DMS153 treated with DMSO at 0.1 percent for 48 hours (cell line): ENCODE results near the gene EPAS1.

Source experiments
- DNase-seq: peaks from one replicate; lab custom pipeline; 2025; ENCODE audit not compliant: unreplicated experiment; lab: John Stamatoyannopoulos, UW

Gene EPAS1

DNA sequence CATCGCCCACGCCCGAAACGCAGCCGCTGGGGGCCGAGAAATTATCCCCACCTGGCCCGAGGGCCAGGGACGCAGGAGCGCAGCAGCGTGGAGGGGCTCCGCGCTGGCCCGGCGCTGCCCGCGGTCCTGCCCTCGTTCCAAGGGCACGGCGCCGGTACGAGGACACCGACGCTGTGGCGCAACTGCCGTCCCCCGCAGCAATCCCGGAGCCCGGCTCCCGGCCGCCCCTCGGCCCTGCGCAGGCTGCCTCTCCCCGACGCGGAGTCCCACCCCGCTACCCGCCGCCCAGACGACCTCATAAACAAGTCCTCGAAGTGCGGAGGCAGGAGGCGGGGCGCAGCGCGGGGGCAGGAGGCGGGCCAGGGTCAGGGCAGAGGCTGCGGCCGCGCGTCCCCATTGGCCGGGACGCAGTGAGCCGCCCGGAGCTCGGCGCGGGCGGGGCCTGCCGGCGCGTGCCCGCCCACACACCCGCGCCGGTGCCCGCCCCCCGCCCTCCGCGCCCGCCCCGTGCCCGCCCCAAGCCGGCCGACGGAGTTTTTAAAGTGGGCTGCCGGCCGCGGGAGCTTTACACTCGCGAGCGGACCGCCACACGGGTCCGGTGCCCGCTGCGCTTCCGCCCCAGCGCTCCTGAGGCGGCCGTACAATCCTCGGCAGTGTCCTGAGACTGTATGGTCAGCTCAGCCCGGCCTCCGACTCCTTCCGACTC, at the start of gene EPAS1:
TSS of gene EPAS1 (plus strand) at position 568 of the 706 bp plus-strand sequence. CDS start 505 bp downstream, outside the sequence.
- peak; percentile 51 for DNase-seq

- DNase-seq = no peak
Measured at GRCh38 chr2:46248171-46248570, 49.0 kb upstream of the EPAS1 start.

GRCh38 chr2:46249654-46250053, 47.6 kb upstream of the EPAS1 start:
- no peak for DNase-seq

- DNase-seq = no peak
Measured at GRCh38 chr2:46252891-46253659, 44.1 kb upstream of the EPAS1 start.

- no peak for DNase-seq
Measured at GRCh38 chr2:46254474-46254873, 42.7 kb upstream of the EPAS1 start.

- DNase-seq = no peak
Measured at GRCh38 chr2:46256563-46257142, 40.6 kb upstream of the EPAS1 start.

- DNase-seq = peak; percentile 95
Measured at GRCh38 chr2:46257476-46257875, 39.7 kb upstream of the EPAS1 start.

GRCh38 chr2:46257980-46258379, 39.2 kb upstream of the EPAS1 start:
- DNase-seq = no peak

- DNase-seq = no peak
Measured at GRCh38 chr2:46258937-46259776, 38.0 kb upstream of the EPAS1 start.

DNA sequence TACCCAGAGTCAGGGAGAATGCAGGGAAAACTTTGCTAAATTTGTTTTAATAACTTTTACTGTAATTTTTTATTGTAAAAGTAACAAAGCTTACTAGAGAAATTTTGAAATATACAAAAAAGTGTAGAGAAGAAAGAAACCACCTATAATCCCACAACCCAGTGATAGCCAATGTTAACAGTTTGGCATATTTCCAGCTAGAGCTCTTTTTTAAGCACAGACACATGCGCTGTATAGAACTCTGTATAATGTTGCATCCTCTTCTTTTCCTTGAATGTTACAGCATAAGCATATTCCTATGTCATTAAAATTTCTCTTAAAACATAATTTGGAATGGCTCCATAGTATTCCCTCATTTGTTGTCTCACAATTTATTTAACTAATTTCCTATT, 37.4 kb upstream of the EPAS1 start:
- no peak for DNase-seq

DNA sequence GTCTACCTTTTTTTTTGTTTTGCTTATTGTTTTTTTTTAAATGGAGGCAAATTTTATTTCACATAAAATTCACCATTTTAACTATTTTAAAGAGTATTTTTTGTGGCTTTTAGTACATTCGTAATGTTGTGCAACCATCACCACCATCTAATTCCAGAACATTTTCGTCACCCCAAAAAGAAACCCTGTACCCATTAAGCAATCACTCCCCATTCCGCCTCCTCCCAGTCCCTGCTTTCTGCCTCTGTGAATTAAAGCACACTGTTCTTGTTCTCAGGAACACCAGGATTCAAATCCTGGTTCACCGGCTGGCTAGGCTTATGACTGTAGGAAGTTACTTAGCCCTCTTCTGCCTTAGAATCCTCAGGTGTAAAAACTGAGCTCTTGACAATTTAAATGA, 36.9 kb upstream of the EPAS1 start:
- DNase-seq = no peak

DNA sequence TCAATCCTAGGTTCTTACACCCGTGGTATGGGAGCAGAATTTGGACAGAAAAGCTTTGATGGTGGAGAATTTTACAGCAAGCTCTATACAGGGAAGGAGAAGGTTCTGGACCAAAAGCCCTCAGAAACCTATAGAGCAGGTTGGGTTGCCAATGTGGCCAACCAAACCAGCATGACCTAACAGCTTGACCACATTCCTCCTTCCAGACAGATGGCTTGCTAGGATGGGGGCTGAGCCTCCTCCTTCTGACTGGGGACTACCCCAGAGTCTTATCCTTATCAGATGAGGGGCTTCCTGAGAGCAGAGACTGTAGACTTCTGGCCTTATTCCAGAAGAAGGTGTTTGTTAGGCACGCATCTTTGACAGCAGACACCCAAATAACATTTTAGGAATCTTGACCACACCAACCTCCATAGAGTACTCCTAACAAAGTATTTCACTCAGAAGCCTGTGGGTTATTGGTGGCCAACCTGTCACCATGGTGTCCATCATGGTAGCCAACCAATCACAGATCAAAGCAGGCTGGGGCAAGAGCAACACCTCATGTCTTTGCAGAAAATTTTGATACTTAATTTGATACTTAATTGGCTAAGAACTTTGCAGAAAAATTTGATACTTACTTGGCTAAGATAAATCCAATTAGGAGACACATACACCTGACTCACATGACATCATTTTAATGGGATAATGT, 34.8 kb upstream of the EPAS1 start:
- DNase-seq = no peak

- DNase-seq = no peak
Measured at GRCh38 chr2:46263347-46263746, 33.9 kb upstream of the EPAS1 start.

GRCh38 chr2:46264447-46264846, 32.8 kb upstream of the EPAS1 start:
- no peak for DNase-seq

GRCh38 chr2:46266134-46266533, 31.1 kb upstream of the EPAS1 start:
- no peak for DNase-seq

DNA sequence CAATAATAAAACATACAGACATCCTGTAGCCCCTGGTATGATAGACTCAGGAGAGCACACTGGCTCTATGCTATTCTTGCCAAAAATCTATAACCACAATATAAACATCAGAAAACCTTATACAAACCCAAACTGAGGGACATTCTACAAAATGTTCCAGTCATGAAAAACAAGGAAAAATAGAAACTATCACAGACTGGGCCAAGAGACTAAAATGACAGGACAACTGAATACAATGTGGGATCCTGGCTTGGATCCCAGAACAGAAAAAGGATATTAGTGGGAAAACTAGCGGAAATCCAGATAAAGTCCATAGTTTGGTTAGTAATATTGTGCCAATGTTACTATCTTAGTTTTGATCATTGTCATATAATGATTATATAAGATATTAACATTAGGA, 29.6 kb upstream of the EPAS1 start:
- DNase-seq = no peak

DNA sequence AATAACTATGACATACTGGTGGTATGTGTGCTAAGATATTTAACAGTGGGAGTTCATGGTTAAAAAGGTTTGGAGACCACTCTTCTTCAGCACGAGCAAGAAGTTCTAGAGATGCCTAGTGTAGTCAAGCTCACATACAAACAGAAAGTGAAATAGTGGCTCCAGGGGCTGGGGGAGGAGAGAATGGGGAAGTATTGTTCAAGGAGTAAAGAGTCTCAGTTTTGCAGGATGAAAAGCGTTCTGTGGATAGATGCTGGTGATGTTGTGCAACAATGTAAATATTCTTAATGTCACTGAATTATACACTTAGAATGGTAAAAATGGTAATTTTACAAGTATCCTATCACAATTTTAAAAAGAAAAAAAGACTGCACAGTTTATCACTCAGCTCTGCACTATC, 29.0 kb upstream of the EPAS1 start:
- DNase-seq = no peak

DNA sequence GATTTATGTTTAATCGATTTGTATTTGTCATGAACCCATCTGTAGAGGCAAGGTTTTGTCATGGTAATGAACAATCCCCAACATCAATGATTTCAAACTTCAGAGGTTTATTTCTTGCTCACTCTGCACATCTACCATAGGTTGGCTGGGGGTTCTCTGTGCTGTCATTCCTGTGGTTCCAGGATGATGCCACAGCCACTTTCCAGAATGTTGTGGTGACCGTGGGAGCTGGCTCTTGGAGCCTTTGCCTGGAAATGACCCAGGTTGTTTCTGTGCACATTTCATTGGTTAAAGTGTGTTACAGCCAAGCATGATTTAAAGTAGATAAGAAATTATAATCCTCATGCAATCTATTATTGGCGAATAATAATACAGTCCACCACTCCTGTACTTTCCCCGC, 28.2 kb upstream of the EPAS1 start:
- no peak for DNase-seq

- DNase-seq = no peak
Measured at GRCh38 chr2:46269544-46270273, 27.5 kb upstream of the EPAS1 start.

DNA sequence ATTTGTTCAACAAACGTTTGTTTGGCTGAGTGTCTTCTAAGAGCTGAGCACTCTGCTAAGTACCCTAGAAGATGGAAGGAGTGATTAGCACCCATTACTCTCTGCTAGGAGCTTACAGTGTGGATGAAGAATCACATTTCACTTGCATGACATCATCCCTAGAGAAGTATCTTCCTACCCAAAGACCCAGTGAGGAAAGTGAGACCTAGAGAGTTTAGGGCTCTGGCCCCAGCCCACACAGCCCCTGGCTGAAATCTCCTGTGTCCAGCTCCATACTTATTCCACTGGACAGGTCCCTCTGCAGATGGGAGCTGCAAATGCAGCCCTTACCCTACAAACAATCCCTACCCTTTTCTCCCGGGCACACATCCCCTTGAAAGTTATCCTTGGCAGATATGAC, 26.8 kb upstream of the EPAS1 start:
- no peak for DNase-seq
